Measurements from ENCODE around the gene SPART. TPM values are rescaled to one million over a fixed set of nuclear protein-coding genes. Genes with fewer than 3 reads are reported as not detected.

SPART gene
- total and polyA plus RNA-seq, 2 of the 8 experiments (the other 6 are each of a cell fraction or from before 2014, with no cell fraction given): 27.2 to 74.1 TPM

DNA sequence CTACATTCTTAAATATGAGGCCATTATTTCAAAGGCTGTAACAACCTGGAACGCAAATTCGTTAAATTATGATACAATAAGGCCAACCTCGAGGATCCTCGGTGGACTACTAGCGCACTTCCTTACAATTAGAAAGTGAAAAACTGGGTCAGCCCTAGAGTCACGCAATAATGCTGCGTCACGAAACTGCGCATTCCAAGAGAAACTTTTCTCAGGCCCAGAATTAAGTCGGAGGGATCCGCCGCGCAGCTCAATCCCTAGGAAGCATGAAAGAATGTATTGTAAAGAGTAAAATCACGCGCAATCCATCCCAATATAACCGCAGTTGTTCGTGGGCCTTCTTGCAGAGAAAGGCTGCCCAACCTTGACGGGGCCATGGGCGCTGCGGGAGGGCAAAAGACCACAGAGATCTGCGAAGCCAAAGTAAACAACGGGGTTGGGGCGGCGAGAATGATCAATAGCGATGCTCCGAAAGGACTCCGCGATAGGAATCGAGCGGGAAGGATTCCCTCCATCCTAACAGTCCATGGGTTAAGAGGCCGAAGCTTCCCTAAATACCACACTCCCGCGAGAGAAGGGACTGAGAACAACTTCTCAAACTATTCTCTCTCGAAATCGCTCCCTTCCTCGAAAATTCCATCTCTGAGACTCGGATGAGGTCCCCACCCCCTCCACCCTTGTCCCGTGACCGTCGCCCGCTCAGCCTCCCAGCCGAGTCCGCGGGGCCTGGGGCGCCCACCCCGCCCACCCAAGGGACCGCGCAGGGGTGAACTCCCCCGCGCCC, 564 bp downstream of the SPART start (continued):
- TF ChIP-seq SAP30 (IDR thresholded peaks at IDR 0.05; ENCODE audit: insufficient read depth, insufficient replicate concordance, low read length) (no peak), SIRT6 (IDR thresholded peaks at IDR 0.05; ENCODE audit: low read length) (no peak), JUND (IDR thresholded peaks at IDR 0.05; ENCODE audit: low read length) (0 out of 2 replicates have a peak, but pooled peaks have one; percentile 6), ASH2L (IDR thresholded peaks at IDR 0.05; ENCODE audit: low read length) (peak; percentile 40), CEBPB (IDR thresholded peaks at IDR 0.05; ENCODE audit: low read depth, low read length) (0 out of 2 replicates have a peak, but pooled peaks have one; percentile 27), POU5F1 (IDR thresholded peaks at IDR 0.05; ENCODE audit: low read depth, low read length) (no peak), CHD1 (IDR thresholded peaks at IDR 0.05; ENCODE audit: low read depth, low read length) (no peak)
- TF ChIP-seq, protein P1, sequence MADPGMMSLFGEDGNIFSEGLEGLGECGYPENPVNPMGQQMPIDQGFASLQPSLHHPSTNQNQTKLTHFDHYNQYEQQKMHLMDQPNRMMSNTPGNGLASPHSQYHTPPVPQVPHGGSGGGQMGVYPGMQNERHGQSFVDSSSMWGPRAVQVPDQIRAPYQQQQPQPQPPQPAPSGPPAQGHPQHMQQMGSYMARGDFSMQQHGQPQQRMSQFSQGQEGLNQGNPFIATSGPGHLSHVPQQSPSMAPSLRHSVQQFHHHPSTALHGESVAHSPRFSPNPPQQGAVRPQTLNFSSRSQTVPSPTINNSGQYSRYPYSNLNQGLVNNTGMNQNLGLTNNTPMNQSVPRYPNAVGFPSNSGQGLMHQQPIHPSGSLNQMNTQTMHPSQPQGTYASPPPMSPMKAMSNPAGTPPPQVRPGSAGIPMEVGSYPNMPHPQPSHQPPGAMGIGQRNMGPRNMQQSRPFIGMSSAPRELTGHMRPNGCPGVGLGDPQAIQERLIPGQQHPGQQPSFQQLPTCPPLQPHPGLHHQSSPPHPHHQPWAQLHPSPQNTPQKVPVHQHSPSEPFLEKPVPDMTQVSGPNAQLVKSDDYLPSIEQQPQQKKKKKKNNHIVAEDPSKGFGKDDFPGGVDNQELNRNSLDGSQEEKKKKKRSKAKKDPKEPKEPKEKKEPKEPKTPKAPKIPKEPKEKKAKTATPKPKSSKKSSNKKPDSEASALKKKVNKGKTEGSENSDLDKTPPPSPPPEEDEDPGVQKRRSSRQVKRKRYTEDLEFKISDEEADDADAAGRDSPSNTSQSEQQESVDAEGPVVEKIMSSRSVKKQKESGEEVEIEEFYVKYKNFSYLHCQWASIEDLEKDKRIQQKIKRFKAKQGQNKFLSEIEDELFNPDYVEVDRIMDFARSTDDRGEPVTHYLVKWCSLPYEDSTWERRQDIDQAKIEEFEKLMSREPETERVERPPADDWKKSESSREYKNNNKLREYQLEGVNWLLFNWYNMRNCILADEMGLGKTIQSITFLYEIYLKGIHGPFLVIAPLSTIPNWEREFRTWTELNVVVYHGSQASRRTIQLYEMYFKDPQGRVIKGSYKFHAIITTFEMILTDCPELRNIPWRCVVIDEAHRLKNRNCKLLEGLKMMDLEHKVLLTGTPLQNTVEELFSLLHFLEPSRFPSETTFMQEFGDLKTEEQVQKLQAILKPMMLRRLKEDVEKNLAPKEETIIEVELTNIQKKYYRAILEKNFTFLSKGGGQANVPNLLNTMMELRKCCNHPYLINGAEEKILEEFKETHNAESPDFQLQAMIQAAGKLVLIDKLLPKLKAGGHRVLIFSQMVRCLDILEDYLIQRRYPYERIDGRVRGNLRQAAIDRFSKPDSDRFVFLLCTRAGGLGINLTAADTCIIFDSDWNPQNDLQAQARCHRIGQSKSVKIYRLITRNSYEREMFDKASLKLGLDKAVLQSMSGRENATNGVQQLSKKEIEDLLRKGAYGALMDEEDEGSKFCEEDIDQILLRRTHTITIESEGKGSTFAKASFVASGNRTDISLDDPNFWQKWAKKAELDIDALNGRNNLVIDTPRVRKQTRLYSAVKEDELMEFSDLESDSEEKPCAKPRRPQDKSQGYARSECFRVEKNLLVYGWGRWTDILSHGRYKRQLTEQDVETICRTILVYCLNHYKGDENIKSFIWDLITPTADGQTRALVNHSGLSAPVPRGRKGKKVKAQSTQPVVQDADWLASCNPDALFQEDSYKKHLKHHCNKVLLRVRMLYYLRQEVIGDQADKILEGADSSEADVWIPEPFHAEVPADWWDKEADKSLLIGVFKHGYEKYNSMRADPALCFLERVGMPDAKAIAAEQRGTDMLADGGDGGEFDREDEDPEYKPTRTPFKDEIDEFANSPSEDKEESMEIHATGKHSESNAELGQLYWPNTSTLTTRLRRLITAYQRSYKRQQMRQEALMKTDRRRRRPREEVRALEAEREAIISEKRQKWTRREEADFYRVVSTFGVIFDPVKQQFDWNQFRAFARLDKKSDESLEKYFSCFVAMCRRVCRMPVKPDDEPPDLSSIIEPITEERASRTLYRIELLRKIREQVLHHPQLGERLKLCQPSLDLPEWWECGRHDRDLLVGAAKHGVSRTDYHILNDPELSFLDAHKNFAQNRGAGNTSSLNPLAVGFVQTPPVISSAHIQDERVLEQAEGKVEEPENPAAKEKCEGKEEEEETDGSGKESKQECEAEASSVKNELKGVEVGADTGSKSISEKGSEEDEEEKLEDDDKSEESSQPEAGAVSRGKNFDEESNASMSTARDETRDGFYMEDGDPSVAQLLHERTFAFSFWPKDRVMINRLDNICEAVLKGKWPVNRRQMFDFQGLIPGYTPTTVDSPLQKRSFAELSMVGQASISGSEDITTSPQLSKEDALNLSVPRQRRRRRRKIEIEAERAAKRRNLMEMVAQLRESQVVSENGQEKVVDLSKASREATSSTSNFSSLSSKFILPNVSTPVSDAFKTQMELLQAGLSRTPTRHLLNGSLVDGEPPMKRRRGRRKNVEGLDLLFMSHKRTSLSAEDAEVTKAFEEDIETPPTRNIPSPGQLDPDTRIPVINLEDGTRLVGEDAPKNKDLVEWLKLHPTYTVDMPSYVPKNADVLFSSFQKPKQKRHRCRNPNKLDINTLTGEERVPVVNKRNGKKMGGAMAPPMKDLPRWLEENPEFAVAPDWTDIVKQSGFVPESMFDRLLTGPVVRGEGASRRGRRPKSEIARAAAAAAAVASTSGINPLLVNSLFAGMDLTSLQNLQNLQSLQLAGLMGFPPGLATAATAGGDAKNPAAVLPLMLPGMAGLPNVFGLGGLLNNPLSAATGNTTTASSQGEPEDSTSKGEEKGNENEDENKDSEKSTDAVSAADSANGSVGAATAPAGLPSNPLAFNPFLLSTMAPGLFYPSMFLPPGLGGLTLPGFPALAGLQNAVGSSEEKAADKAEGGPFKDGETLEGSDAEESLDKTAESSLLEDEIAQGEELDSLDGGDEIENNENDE (IDR thresholded peaks at IDR 0.05; ENCODE audit: insufficient replicate concordance, low read length): peak; percentile 14
- TF ChIP-seq, protein P2, sequence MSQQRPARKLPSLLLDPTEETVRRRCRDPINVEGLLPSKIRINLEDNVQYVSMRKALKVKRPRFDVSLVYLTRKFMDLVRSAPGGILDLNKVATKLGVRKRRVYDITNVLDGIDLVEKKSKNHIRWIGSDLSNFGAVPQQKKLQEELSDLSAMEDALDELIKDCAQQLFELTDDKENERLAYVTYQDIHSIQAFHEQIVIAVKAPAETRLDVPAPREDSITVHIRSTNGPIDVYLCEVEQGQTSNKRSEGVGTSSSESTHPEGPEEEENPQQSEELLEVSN (IDR thresholded peaks at IDR 0.05): peak; percentile 90

Data from H1 (cell line).